Mammary epithelial cell (primary cell): ENCODE measurements around the gene ST14.

ENCODE experiments used
- CTCF ChIP-seq, 2 donors: IDR thresholded peaks in 1 of 2; conservative IDR thresholded peaks in 1 of 2; 2 replicates each; pipeline ENCODE4 v1.5.1; 2011 to 2012; ENCODE audit warnings: inconsistent platforms in 2 of 2, low read length in 2 of 2, mild to moderate bottlenecking in 2 of 2, control low read depth in 1 of 2, low read depth in 1 of 2; ENCODE audit not compliant: insufficient read depth in 1 of 2; ENCODE audit errors: extremely low read depth in 1 of 2
- EZH2 ChIP-seq: IDR thresholded peaks from 2 replicates; pipeline ENCODE4 v1.6.1; 2012; ENCODE audit warnings: low read length, inconsistent platforms, borderline replicate concordance

- TF ChIP-seq EZH2 (no peak), CTCF (conservative IDR thresholded peaks at IDR 0.05 in 1 of 2, IDR thresholded peaks at IDR 0.05 in 1 of 2; ENCODE audit: extremely low read depth in 1 of 2, insufficient read depth in 1 of 2, low read depth in 1 of 2, low read length in 2 of 2) (no peak)
Measured at GRCh38 chr11:130167146-130167545, 7.6 kb downstream of the ST14 start.
